ENCODE measurements around the gene ARHGAP21.
"Not testable (repeated sequence)": the region's sequence is repeated elsewhere in the genome, so short reads cannot be mapped to it uniquely, and the experiment has no call there.

ARHGAP21 gene

DNA sequence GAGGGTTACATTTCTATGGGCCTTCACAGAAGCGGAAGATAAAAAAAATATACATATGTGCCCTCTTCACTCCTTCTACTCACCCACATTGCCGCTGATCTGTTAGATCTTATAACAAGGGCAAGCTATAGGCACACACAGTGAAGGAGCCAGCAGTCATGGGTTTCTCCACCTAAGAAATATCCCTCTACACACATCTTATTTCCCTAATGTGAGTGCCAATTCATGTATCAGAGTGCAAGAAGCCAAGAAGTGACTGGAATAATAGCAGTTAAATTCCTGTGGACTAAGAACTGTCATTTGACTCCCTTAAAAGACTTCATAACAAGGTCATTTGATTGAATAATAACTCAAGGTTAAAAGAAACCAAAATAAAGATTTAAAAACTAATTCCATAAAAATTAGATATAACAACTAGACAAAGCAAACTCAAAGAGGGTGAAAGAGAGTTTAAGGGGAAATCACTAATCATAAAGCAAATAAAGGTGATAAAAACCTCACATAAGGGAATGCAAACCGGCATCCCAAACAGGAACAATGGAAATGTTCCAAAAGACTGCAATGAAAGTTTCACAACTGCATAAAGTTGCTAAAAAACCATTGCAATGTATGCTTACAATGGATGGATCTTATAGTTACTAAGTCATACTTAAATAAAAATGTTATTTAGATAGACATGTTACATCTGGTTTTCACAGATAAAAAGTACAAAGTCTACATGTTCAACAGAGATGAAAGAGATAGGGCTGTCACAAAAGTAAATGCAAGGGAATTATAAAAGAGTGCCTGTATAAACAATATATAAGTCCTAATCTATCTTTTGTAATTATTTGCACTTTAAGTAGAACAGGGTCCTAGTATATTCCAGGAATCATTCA, 42.8 kb downstream of the ARHGAP21 start:
- DNase-seq = no peak

DNA sequence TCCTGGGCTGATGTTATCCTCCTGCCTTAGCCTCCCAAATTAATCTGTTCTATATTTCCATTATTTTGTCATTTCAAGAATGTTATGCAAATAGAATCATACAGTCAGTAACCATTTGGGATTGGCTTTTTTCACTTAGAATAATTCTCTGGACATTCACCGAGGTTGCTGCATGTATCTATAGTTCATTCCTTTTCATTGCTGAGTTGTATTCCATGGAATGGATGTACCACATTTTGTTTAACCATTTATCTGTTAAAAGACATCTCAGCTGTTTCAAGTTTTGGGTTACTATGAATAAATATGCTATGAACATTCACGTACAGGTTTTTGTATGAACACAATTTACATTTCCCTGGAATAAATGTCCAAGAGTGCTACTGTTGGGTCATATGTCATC, 44.9 kb downstream of the ARHGAP21 start:
- no peak for DNase-seq

DNA sequence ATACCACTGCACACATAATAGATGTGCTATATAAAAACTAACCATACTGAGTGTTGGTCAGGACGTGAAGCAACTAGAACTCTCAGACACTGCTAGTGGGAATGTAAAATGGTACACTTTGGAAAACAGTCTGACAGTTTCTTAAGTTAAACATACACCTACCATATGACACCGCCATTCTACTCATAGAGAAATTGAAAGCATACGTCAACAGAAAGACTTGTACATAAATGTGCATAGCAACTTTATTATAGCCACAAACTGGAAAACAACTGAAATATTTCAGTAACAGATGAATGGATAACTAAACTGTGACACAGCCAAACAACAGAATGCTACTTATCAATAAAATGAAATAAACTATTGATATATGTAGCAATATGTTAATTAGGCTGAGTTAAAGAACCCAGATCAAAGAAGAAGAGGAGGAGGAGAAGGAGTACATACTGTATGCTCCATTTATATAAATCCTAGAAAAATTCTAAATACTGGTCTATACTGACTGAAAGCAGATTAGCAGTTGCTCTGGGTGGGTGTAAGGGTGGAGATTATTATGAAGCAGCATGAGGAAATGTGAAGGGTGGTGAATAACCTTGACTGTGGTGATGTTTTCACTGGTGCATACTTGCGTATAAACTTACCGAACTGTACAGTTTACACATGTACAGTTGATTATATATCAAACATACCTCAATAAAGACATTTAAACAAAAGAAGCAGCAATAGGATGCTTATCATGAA, 48.6 kb downstream of the ARHGAP21 start:
- DNase-seq = no peak

DNA sequence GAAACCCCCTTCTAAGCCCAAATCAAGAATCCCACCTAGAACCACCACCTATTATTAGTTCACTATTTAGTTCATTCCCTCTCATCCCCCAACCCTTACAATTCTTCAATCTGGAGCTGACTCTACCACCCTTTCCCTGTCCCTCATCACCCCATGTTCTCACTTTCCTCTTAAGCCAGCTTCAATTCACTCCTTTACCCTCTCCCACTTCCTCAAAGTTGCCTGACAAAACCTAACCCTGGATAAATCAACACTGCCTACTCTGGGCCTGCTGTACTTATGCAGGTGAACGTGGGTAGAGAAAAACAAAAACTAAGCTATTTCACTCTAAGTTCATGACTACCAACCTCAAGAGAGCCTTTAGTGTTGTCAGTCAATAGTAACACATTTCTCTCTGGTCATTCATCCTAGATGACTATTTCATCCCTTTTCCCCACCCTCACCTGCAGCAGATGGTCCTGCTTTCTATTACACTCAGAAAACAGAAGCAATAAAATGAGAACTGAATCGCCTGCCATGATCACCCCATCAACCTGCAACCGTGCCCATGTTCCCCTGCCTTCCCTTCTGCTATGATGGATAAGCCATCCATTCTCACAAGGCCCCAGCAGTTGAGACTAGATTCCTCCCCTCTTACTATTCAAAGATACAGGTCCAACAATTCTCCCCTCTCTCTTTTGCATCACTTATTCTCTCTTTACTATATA, 52.6 kb downstream of the ARHGAP21 start:
- DNase-seq = no peak

DNA sequence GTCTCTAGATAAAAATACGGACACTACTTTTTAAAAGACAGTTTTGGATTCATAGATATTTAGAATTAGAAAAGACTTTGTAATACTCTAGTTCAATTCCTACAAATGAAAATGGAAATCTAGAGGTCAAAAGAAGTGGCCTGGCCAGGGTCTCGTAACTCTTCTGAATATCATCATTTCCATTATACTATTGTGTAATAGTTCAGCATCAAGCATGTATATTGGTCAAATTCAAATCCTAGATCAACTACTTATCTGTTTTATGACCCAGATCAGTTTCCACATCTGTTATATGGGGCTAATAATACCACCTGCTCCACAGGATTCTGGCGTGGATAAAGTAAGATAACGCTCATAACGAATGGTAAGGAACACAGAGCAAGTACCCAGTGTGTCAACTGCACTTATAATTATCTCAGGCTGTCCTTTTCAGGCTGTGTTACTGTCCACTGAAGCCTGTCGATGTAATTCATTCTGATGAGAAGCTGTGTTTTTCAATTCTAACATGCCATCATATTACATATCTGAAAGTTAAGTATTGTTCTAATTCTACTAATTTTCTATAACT, 54.3 kb downstream of the ARHGAP21 start:
- no peak for DNase-seq

DNA sequence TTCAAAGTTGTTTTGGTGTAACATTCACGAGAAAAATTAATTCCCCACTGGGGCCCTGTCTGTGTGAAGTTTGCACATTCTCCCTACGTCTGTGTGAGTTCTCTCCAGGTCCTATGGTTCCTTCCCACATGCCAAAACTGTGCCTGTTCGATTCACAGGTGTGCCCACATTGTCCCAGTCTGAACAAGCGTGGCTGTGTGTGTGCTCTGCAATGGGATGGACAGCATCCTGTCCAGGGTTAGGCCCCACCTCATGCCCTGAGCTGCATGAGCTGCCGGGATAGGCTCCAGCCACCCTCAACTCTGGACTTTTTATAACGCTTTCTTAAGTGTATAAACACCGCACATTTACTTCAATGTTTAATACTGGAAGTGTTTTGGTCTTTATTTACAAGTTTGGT, 55.4 kb downstream of the ARHGAP21 start:
- DNase-seq = no peak

DNA sequence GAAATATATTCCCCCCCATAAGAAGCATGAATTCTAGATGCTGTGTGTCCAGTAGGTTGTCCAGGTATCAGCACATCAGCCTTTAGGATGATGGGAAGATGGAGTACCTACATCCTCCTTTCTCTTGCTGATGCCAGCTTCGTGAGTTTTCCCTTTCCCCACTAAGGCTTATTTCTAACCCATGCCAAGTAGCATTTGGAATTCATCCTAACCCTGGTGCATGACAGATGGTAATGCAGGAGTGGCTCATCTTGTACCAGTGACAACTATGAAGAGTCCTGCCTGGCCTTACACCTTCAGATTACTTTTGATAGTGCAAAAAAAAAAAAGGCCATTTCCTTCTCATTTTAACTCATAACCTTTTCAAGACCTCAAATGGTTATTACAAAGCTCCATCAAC, 58.7 kb downstream of the ARHGAP21 start:
- DNase-seq = no peak

DNA sequence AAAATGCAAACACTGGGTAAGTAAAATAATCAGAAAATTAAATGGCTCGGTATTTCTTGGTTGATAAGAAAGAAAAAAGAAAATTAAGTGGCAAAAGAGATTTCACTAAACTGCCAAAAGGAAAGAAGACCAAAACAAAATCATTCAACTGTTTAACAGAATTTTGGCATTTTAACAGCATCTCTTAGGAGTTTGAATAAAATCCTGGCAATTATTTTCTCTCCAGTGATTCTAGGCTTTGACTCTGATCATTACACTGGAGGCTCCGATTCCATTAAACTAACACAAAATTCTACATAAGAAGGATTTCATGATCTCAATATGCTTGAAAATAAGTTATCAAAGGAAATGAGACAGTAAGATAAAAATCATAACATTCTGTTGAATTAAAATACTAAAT, 62.3 kb downstream of the ARHGAP21 start:
- no peak for DNase-seq

DNA sequence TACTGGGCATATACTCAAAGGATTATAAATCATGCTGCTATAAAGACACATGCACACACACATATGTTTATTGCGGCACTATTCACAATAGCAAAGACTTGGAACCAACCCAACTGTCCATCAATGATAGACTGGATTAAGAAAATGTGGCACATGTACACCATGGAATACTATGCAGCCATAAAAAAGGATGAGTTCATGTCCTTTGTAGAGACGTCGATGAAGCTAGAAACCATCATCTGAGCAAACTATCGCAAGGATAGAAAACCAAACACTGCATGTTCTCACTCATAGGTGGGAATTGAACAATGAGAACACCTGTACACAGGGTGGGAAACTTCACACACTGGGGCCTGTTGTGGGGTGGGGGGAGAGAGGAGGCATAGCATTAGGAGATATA, 65.4 kb downstream of the ARHGAP21 start:
- DNase-seq = not testable (repeated sequence)

DNA sequence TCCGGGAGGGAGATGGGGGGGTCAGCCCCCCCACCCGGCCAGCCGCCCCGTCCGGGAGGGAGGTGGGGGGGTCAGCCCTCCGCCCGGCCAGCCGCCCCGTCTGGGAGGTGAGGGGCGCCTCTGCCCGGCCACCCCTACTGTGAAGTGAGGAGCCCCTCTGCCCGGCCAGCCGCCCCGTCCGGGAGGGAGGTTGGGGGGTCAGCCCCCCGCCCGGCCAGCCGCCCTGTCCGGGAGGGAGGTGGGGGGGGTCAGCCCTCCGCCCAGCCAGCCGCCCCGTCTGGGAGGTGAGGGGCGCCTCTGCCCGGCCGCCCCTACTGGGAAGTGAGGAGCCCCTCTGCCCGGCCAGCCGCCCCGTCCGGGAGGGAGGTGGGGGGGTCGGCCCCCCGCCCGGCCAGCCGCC, 67.4 kb downstream of the ARHGAP21 start:
- not testable (repeated sequence) for DNase-seq

DNA sequence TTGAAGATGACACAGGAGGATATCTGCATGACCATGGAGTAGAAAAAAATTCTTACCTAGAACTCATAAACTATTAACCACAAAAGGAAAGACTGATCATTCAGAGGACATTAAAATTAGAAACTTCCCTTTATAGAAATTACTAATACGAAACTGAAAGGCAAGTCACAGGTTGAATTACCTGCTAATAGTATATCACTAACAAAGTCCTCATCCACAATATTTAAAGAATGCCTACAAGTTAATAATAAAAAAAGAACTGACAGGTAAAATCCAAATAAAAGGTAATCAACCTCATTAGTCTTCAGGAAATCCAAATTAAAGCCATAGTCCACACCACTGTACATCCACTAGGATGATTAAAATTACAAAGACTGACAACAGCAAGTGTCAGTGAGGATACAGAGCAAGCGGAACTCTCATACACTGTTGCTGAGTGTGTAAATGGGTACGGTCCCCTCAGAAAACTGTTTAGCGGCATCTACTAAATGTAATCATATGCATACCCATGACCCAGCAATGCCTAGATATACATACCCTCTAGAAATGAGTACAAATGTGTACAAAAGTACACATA, 71.2 kb downstream of the ARHGAP21 start:
- no peak for DNase-seq

DNA sequence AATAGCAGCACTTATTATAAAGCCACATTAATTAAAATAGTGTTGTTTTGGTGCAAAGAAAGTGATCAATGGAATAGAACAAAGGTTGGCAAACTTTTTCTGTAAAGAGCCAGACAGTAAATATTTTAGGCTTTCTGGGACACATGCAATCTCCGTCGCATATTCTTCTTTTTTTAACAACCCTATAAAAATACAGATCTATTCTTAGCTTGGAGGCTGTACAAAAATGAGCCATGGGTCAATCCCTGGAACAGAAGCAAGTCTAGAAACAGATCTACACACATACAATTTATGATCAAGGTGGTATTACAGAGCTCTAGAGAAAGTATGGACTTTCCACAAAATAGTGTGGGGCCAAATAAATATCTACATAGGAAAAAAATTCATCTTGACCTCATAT, 71.8 kb downstream of the ARHGAP21 start:
- DNase-seq = no peak

DNA sequence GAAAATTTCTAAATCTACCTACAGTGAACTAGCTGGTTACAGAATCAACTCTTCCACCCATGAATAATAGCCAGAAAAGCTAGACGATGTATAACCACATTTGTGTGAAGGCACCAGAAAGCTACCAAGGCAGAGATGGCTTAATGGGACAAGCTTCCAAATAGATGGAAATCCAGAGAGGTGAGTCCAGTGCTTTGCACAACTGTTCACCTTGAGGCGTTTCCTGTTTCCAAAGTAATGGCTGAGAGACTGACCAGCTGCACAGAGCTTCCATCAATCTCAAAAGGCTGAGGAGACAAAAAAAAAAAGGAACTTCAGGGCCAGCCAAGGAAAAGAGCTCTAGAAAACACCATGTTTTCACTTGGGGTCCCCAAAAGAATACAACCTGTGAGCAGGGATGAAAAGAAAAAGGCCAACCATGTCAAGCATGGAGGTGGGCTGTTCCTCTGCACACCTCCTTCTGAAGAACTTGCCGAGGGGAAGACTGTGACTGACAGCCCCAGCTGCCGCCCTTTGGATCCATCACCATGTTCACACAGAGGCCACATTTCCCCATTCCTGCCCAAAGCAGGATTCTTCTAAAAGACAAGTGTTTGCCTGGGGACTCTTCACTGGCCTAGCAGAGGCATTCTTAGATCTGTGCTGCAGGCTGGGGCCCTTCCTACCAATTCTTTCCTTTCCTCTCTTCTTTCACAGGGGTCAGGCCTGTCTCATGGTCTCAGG, 72.9 kb downstream of the ARHGAP21 start:
- DNase-seq = no peak

DNA sequence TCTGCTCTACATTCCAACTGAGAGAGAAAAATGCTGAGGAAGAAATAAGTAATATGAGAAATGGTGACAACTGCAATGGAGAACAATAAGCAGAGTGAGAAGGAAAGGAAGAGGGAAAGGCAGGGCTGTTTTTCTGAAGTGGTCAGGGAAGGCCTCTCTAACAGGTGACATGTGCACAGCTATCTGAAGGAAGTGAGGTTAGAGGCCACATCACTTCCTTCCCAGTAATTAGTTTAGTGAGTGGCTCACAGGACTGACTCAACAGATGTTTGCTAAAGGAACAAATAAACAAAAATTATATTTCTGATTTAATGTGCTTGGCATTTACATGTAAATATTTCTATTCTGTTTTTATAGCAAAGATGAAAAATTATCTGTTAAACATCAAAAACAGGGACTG, 77.9 kb downstream of the ARHGAP21 start:
- DNase-seq = no peak

DNA sequence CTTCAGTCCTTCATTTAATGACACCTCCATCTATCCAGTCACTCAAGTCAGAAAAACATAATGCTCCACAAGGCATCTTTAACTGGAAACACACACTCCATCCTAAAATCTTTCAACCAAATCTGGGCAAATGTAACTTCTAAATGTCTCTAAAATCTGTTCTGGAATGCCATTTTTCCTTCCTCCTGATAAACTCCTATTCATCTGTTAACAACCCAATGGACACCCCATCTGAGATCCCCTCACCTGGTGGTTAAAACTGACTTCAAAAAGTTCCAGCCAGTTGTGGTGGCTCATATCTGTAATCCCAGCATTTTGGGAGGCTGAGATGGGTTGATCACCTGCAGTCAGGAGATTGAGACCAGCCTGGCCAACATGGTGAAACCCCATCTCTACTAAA, 78.7 kb downstream of the ARHGAP21 start:
- DNase-seq = no peak

DNA sequence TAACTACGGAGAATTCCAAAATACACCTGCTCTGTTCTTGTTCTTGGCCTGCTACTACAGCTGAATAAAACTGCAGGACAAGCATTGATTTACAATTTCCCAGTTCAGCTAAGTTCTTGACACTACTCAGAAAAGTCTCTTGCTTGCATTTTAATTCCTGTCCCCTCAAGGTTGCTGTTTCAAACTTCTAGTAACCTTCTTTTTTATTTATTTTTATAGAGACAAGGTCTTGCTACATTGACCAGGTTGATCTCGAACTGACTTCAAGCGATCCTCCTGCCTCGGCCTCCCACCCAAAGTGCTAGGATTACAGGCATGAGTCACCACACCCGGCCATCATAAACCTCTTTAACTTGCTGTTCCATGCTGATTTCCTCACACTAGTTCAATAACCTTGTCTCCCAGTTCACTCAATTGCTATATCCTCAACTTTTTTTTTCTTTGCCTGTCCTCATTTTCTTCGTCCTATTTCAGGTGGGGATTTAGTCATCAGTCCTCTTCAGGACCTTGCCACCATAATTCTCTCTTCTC, 79.9 kb downstream of the ARHGAP21 start:
- DNase-seq = no peak

DNA sequence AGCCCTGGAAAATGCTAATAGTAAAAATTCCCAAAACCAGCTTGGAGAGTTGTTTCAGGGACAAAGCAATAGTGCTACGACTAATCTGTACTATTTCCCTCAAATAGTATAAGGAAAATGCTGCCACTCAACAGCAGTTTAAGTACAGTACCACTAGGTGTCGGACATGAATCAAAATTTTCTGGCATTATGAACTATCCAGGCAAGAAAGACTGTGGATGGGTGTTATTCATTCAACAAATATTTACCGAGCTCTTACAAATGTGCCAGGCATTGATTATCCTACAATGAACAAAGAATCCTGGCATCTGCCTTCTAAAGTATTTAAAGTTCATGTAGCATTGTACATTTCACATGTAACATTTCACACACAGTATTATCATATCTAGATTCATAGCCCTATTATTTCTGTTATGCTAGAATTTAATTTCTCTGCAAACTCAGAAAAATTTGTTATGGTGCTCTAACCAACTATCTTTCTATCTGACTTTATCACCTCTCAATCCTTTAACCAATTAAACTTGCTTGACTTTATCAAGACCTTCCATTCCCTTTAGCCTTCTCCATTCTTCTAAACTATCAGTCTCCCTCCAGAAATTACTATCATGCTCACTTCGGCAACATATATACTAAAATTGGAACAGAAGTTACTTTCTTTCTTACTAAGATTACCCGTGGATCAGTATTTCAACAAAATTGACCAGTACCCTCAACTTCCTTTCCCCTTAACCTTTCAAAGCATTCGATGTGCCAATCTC, 80.6 kb downstream of the ARHGAP21 start:
- DNase-seq = peak; percentile 40

DNA sequence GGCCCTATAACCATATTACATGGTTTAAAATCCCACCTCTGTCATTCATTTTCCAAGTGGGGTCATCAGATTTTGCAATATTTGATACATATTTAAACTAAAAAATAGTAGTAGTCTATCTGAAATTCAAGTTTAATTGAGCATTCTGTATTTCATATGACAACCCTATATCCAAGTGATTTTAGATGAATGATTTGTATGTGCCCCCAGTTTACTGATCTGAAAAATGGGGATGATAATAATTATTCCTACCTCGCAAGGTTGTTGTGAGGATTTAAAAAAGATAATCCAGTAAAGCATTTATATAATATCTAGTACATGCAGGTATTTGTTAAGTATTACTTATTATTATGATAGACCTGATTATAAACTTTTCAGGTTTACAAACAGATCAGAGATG, 84.6 kb downstream of the ARHGAP21 start:
- DNase-seq = no peak

DNA sequence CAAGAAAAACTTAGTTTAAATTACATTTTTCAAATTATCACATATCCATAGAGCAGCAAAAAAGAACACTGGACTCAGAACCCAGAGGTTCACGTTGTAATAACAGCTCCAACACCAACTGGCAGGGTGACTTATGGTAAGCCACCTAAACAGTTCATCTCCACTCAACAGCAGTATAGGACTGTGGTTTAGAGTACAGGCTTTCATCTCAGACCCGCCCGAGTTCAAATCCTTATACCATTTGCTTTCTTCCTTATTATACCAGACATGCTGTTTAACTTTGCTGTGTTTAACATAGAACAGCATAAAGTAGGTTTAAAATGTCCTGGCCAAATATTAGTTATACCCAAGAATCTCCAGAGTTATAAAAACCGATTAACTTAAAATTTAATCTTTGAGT, 97.9 kb downstream of the ARHGAP21 start:
- no peak for DNase-seq

DNA sequence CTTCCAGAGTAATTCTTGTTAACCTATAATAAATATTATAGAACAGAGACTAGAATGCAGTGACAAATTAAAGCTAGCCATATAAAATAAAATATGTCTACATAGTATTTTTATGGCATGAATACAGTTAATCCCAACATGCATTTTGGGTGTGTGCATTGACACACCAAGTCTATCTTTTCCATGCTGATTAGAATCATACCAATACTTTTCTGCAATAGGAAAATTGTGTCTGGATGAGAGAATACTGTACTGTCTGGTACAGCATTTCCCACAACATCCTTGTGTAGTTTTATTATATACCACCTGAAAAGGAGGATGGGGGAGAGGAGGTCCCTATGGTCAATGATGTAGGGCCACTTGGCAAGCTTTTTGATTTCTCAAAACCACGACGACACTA, 100.3 kb downstream of the ARHGAP21 start:
- no peak for DNase-seq

DNA sequence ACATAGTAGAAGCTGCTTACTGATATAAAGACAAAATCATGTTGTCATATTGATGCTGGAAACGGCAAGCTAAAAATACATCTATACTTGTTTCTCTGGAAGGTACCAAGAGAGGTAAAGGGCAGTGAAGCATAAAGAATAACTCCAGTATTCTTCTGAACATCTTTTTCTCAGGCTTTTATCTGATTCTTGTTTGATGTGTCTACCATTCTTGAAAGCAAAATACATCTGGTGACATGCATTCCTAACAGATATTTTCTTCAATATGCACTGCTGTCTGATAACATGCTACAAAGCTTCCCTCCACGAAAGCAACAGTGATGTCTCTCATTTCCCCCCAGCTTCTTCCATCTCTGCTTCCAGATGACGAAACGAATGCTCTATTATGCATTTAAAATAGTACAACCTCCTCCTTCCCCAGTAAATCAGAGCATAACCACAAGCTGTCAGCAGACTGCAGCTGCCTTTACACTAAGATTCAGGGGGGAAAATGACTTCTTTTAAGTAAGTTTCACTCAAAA, 100.8 kb downstream of the ARHGAP21 start:
- DNase-seq = no peak

Measured in NCI-H2081 treated with DMSO at 0.1 percent for 48 hours (cell line).